CD14-positive monocyte (primary cell): ENCODE results near the gene TM9SF3. TPM values are rescaled to one million over a fixed set of nuclear protein-coding genes. Genes with fewer than 3 reads are reported as not detected.

Experiments used
- DNase-seq, 3 donors: peaks; one replicate each; pipeline ENCODE4 v3.0.0-alpha.2; 2011 to 2022
- H2AFZ ChIP-seq: 2 replicates; pipeline ENCODE4 v1.6.0; 2012; ENCODE audit warnings: mild to moderate bottlenecking, low read depth, low read length, inconsistent platforms; ENCODE audit not compliant: insufficient read depth, poor library complexity, severe bottlenecking
- H3K27ac ChIP-seq, 2 donors: 1 replicate in 1 of 2; 2 replicates in 1 of 2; pipeline ENCODE4 v1.5.1; 2012 to 2013; ENCODE audit warnings: low read length in 2 of 2, control low read depth in 1 of 2, inconsistent platforms in 1 of 2, low read depth in 1 of 2, mild to moderate bottlenecking in 1 of 2
- H3K27me3 ChIP-seq, 2 donors: one replicate each; pipeline versions ENCODE4 v1.6.0 to v1.6.1; 2011 to 2013; ENCODE audit warnings: low read length in 2 of 2; ENCODE audit not compliant: control insufficient read depth in 2 of 2, insufficient read depth in 2 of 2
- H3K36me3 ChIP-seq, 2 donors: replicated peaks in 1 of 2; 1 replicate in 1 of 2; 2 replicates in 1 of 2; pipeline versions ENCODE4 v1.5.1 to v1.6.1; 2012 to 2013; ENCODE audit warnings: low read length in 2 of 2, control low read depth in 1 of 2, inconsistent platforms in 1 of 2, mild to moderate bottlenecking in 1 of 2; ENCODE audit not compliant: insufficient read depth in 2 of 2, control insufficient read depth in 1 of 2
- H3K4me1 ChIP-seq, 2 donors: 1 replicate in 1 of 2; 2 replicates in 1 of 2; pipeline versions ENCODE4 v1.5.1 to v1.6.1; 2012 to 2013; ENCODE audit warnings: low read length in 2 of 2, control low read depth in 1 of 2, inconsistent platforms in 1 of 2, mild to moderate bottlenecking in 1 of 2, moderate library complexity in 1 of 2; ENCODE audit not compliant: insufficient read depth in 2 of 2, control insufficient read depth in 1 of 2
- H3K4me2 ChIP-seq: replicated peaks from 2 replicates; pipeline ENCODE3; 2012; ENCODE audit warnings: low read length, moderate library complexity, mild to moderate bottlenecking; ENCODE audit not compliant: poor library complexity, severe bottlenecking; ENCODE audit errors: extremely low read depth
- H3K4me3 ChIP-seq, 3 experiments: fragments of 200-600 bp in 1 of 3; sonication (generic) in 1 of 3; replicated peaks in 1 of 3; 1 replicate in 2 of 3; 2 replicates in 1 of 3; pipeline ENCODE4 v1.5.1; 2011 to 2013; ENCODE audit warnings: low read length in 3 of 3, mild to moderate bottlenecking in 3 of 3, control low read depth in 2 of 3, low read depth in 2 of 3, inconsistent platforms in 1 of 3, moderate library complexity in 1 of 3
- H3K79me2 ChIP-seq: 2 replicates; pipeline ENCODE4 v1.6.0; 2012; ENCODE audit warnings: mild to moderate bottlenecking, control low read depth, inconsistent platforms, low read length, moderate library complexity; ENCODE audit not compliant: insufficient read depth
- H3K9ac ChIP-seq: 2 replicates; pipeline ENCODE4 v1.6.0; 2017; ENCODE audit warnings: low read length, mild to moderate bottlenecking; ENCODE audit not compliant: insufficient read depth, poor library complexity, severe bottlenecking
- H3K9me3 ChIP-seq, 2 donors: replicated peaks in 1 of 2; 1 replicate in 1 of 2; 2 replicates in 1 of 2; pipeline versions ENCODE4 v1.5.1 to v1.6.1; 2012 to 2013; ENCODE audit warnings: low read length in 2 of 2, control low read depth in 1 of 2; ENCODE audit not compliant: control insufficient read depth in 1 of 2, insufficient read depth in 1 of 2
- H4K20me1 ChIP-seq: 2 replicates; pipeline ENCODE4 v1.6.0; 2012; ENCODE audit warnings: mild to moderate bottlenecking, low read length, control low read depth, moderate library complexity; ENCODE audit not compliant: insufficient read depth
- H3K27ac Mint-ChIP-seq, 7 donors: one replicate each; pipeline ENCODE4 v1.8.0; 2020; ENCODE audit warnings: mild to moderate bottlenecking in 7 of 7, mixed read lengths in 7 of 7, moderate library complexity in 6 of 7, inconsistent platforms in 2 of 7
- H3K27me3 Mint-ChIP-seq, 3 donors: one replicate each; pipeline ENCODE4 v1.8.0; 2021 to 2022; ENCODE audit warnings: low read depth in 3 of 3, mild to moderate bottlenecking in 3 of 3, mixed read lengths in 3 of 3, moderate library complexity in 3 of 3, inconsistent platforms in 1 of 3
- H3K36me3 Mint-ChIP-seq, 2 donors: one replicate each; pipeline ENCODE4 v1.8.0; 2020; ENCODE audit warnings: mixed read lengths in 2 of 2, inconsistent platforms in 1 of 2, mild to moderate bottlenecking in 1 of 2
- H3K4me1 Mint-ChIP-seq: one replicate; pipeline ENCODE4 v1.8.0; 2020; ENCODE audit warnings: mild to moderate bottlenecking, mixed read lengths
- H3K4me3 Mint-ChIP-seq, 2 donors: one replicate each; pipeline ENCODE4 v1.8.0; 2020; ENCODE audit warnings: mild to moderate bottlenecking in 2 of 2, mixed read lengths in 2 of 2, moderate library complexity in 1 of 2
- H3K9me3 Mint-ChIP-seq, 7 donors: one replicate each; pipeline ENCODE4 v1.8.0; 2020 to 2022; ENCODE audit warnings: mixed read lengths in 7 of 7, mild to moderate bottlenecking in 6 of 7, moderate library complexity in 6 of 7, inconsistent platforms in 2 of 7
- CTCF ChIP-seq: fragments of 200-600 bp; IDR thresholded peaks from one replicate; pipeline ENCODE4 v1.8.0; 2022; ENCODE audit warnings: antibody characterized with exemption, mild to moderate bottlenecking
- WGBS: methylation state at CpG from one replicate; pipeline ENCODE4 v1.1.5; 2013; ENCODE audit warnings: missing lambda C conversion rate; ENCODE audit not compliant: insufficient coverage; 5-methylcytosine and 5-hydroxymethylcytosine counted together
- intact Hi-C, 2 donors: fragments of 100-400 bp; cut with micrococcal nuclease; formaldehyde crosslinking; loops; one replicate each; pipeline versions ENCODE4 v1.15.0 to v1.15.1; 2023
- polyA minus RNA-seq: library from RNA; depleted of rRNA, polyadenylated mRNA; stranded (reverse); fragments of >200 nt; gene quantifications from 2 replicates; pipeline ENCODE4 v1.2.3, GENCODE V29; 2012
- polyA plus RNA-seq, 3 donors: library from polyadenylated mRNA; depleted of rRNA in 1 of 3; unstranded in 2 of 3; stranded (reverse) in 1 of 3; fragments of 300-500 nt in 2 of 3; fragments of >200 nt in 1 of 3; fragmentation: Illumina TruSeq in 2 of 3; gene quantifications; 1 replicate in 2 of 3; 2 replicates in 1 of 3; pipeline ENCODE4 v1.2.3, GENCODE V29; 2012 to 2021
- total RNA-seq, 12 experiments: library from RNA in 1 of 12; stranded (reverse) in 1 of 12; fragments of 120-200 nt in 1 of 12; gene quantifications; one replicate each; pipeline ENCODE4 v1.2.4 and lab custom pipeline; 2013 to 2026; ENCODE audit warnings: mixed read lengths in 6 of 12, inconsistent platforms in 1 of 12

Gene TM9SF3
- 58.9 TPM for total RNA-seq (2013)
- polyA plus RNA-seq (10 to 100 TPM; 23.9 to 67.1 (median 59.9) TPM), polyA minus RNA-seq (16.2 and 20.0 TPM in 2 replicates), total RNA-seq (lab: John Stamatoyannopoulos, UW) (157 to 392 (median 302) reads per million in 11 experiments)

- H3K36me3 ChIP-seq = no peaks in the 10 kb centered on the region
- no peak for TF ChIP-seq CTCF
- H3K27ac ChIP-seq = peak within 1 kb of the TSS; percentile 91 to 99
- H3K79me2 ChIP-seq = peaks cover 50% of the 10 kb centered on the region
- peak within 1 kb of the TSS; percentile 91 to 92 for H3K4me3 Mint-ChIP-seq
- peaks cover 35% of the 10 kb centered on the region for H3K4me1 Mint-ChIP-seq
- peaks cover 2% of the 10 kb centered on the region in 2 donors for H3K36me3 Mint-ChIP-seq
- H4K20me1 ChIP-seq = peaks cover 46% of the 10 kb centered on the region
- peak within 1 kb of the TSS; percentile 90 to 98 (median 94) for H3K4me3 ChIP-seq
- H3K9ac ChIP-seq = peak within 1 kb of the TSS; percentile 99
- WGBS = under 1% methylated on average over 107 of the region's 107 CpGs
- H3K27ac Mint-ChIP-seq = peak within 1 kb of the TSS; percentile 86 to 95 (median 90)
- peaks cover 32 to 44% of the 10 kb centered on the region in 2 donors for H3K4me1 ChIP-seq
- peak within 1 kb of the TSS; percentile 80 for H3K4me2 ChIP-seq
- no peaks in the 10 kb centered on the region for H3K9me3 ChIP-seq
- H3K27me3 ChIP-seq = no peaks in the 10 kb centered on the region
- peak within 1 kb of the TSS; percentile 62 for H2AFZ ChIP-seq
- intact Hi-C loops = loop anchor here in 1 of 2 donors (10.0 kb wide), 2 partner anchors 128 to 212 kb away; no protein-coding TSS in a partner anchor
- H3K9me3 Mint-ChIP-seq = peaks cover 0 to 3% (median 0%) of the 10 kb centered on the region in 7 donors
- peak; percentile 87 to 93 (median 91) for DNase-seq
- H3K27me3 Mint-ChIP-seq = peaks cover 0 to 2% (median 0%) of the 10 kb centered on the region in 3 donors
These were observed at the start of gene TM9SF3 for GRCh38 chr10:96586419-96587263. TM9SF3 (minus strand) TSS chr10:96587012; CDS start chr10:96586835, 177 bp downstream.

- H3K27ac Mint-ChIP-seq = peak overlapping the region in 2 of 7 donors; percentile 12 to 58
These were observed 49.7 kb upstream of the TM9SF3 start for GRCh38 chr10:96636551-96636950.

More at GRCh38 chr10:96636551-96636950, 49.7 kb upstream of the TM9SF3 start:
- Histone ChIP-seq H3K4me3 (no peak overlapping the region), H3K27me3 (no peaks in the 10 kb centered on the region), H3K36me3 (peaks cover 70 to 94% of the 10 kb centered on the region in 2 donors), H2AFZ (no peak overlapping the region), H4K20me1 (peaks cover 88% of the 10 kb centered on the region), H3K79me2 (peaks cover 64% of the 10 kb centered on the region), H3K27ac (peak overlapping the region in 1 of 2 donors; percentile 34), H3K4me1 (no peaks in the 10 kb centered on the region), H3K4me2 (no peak overlapping the region), H3K9me3 (no peaks in the 10 kb centered on the region), H3K9ac (no peak overlapping the region)
- H3K4me3 Mint-ChIP-seq = no peak overlapping the region
- H3K36me3 Mint-ChIP-seq = peaks cover 59 to 85% of the 10 kb centered on the region in 2 donors
- H3K27me3 Mint-ChIP-seq = no peaks in the 10 kb centered on the region
- intact Hi-C loops = loop anchor here in 1 of 2 donors (5.0 kb wide), 1 partner anchor 386 kb away; no protein-coding TSS in a partner anchor
- H3K9me3 Mint-ChIP-seq = no peaks in the 10 kb centered on the region
- H3K4me1 Mint-ChIP-seq = peaks cover 13% of the 10 kb centered on the region
- WGBS = 100% methylated on average over 1 of the region's 1 CpG
- no peak for DNase-seq
- no peak for TF ChIP-seq CTCF
